GM19395 (cell line): ENCODE measurements around the gene STK25.

ENCODE experiments used
- ATAC-seq: cut with Tn5 transposase; IDR thresholded peaks from one replicate; pipeline ENCODE4 v1.9.1; 2021; ENCODE audit warnings: mild to moderate bottlenecking, moderate library complexity; ENCODE audit not compliant: unreplicated experiment

Gene STK25

DNA sequence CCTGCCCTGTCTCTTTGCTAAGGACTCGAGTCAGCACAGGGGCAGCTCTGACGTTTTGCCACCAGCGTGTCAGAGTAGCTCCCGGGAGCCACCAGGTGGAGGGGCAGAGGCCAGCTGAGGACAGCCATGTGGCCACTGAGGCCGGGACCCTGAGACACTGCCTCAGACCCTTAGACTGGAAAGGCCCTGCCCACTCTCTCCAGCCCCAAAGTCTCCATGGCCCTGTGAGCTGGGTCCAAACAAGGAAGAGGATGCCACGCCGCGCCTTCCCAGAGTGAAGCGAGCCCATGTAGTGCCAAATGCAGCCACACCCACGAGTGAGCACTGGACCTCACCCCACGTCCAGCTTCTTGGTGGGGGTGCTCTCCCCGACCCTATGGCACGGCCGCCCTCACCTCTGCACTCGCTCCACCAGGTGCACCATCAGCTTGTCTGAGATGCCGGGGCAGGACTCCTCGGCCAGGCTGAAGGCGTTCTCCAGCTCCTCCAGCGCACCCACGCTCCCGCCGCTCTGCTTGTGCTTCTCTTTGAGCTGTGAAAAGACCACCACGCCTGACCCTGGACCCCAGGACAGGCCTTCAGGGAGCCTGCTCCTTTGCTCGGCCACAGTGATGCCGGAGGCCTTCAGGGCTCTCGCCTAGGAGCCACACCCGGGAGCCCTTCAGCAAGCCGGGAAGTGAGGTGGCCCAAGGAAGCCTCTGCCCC is 12.2 kb downstream of the STK25 start:
- no peak for ATAC-seq

DNA sequence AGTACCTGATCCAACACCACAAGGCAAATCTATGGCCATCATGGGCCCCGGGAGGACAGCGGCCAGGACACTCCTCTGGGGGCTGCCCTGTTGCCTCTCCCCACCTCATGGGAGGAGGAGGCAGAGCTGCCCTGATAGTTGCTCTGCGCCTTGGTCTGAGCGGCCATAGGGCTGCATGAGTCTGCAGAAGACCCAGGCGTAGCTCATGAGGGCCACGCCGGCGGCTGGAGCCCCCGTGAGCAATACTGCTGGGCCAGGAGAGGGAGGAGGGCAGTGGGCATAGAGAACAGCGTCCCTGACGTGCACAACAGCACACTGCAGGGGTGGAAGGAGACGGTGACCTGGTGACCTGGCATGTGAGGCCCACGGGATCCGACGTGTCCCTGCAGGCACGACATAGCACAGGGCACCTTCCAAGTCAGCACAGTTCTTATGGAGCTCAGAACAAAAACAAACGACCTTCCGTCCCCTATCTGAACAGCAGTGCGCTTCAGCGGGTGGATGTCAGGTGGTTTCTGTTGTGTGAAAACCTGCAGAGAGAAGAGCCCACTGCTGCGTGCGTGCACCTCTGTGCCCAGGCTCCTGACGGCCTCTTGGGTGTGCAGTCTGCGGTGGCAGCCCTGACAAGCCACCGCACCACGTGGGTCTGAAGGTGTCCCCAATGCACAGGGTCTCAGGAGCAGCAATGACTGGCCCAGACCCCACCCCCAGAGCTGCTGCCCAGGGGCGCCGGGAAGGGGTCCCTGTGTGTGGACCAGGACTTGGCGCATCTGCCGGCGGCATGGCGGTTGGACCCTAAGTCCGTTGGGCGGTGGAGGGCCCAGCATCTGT is 13.0 kb downstream of the STK25 start:
- ATAC-seq, result no peak

DNA sequence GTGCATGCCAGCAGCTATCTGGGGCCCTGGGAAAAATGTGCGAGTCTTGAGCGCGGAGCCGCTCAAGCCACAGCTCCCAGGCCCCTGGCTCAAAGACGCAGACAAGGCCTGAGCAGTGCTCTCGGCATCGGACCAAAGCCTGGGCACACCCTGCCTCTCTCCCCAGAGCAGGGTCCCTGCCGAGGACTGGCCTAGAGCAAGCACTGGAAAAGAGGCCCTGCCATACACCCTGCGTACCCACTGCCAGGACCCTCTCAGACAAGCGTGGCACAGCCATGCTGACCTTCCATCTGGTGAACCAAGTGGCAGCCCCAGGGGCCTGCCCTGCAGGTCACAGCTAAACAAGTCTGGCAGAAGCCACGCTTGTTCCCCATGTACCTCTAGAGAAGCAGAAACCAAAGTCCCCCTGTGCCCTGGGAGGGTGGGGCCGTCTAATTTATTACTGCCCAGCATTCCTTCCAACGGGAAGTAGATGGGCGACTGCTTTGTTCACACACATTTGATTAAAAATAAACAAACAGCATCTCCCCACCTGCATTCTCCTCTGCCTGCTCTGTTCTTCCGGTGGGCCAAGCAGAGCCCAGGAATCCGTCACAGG is 14.0 kb downstream of the STK25 start:
- ATAC-seq, result no peak

DNA sequence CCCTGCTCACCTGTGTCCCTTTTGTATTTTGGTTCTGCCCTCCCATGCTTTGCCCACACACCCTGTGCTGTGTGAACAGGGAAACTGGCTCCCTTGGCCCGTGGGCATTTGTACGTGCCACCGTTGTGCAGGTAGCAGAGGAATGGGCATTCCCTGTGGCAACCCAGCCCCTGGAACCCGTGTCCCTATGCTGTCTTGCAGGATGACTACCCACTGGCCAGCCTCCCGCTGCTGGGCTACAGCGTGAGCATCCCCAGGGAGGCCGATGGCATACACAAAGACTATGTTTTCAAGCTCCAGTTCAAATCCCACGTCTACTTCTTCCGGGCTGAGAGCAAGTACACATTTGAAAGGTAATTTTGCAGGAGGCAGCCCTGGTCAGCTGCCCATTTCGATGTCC is 15.3 kb downstream of the STK25 start:
- ATAC-seq, result no peak

DNA sequence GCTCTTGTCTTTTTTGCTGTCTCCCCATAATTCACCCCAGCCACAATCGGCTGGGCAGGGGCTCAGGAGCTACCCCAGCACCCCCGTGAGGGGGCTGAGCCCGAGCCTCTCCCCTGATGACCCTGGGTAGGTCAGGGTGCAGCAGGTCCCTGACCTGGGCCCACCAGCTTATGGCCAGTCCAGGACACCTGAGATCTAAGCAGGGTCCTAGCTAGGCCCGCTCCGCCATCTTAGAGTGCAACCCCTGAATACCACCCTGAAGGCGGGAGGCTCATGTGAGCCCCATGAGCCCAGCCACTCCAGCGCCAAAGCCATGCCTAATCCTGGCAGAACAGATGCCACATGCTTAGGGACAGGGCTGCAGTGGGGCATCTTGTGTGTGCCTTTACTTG is 16.2 kb downstream of the STK25 start:
- ATAC-seq, result no peak

DNA sequence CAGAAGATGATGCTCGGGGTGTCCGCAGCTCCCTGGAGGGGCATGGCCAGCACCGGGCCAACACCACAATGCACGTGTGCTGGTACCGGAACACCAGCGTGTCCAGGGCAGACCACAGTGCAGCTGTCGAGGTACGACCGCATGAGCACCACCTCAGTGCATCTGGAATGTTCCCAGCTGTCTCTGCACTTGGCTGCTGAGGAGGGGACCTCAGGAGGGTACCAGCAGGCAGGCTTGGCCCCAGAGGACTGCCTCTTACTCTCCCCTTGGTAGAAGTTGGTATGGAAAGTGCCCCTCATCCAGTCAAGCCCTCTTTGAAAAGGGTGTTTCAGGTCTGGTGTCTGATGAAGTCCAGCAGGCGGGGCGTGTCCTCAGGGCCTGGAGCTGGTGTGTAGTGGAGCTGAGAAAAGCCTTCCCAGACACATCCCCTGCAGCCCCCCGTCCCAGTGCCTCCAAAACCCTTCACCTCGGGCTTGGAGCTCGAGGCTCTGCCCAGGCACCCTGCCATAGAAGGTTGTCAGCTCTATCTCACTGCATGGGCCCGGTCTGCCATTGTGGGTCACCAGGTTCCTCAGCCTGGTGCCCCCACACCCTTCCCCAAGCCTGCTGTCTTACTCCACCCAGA is 16.7 kb downstream of the STK25 start:
- ATAC-seq, result no peak

DNA sequence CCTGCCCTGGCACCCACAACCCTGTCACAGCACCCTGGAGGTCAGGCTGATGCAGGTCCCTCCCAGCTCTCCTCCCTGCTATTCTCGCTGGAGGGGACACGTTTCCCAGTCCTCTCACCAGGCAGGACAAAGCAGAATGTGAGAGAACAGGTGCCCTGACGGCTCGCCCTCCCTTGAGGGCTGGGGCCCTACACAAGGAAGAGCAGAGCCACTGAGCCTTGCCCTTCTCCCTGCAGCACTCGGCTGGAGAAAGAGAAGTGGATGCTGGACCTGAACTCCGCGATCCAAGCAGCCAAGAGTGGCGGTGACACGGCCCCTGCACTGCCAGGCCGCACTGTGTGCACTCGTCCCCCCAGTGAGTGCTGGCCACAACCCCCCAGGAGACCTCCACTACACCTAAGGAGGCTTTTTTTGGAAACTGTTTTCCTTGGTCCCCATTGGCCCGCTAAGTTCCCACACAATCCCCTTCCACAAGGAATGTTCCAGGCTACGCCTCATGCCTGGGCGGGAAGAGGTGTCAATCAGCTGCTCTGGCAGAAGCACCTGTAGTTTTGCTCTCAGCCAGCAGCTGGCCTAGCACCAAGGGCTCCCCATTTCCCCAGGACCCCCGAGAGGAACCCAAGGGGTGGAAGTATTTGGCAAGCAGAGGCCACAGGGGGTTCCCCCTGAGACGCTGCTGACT is 17.4 kb downstream of the STK25 start:
- ATAC-seq, result no peak

DNA sequence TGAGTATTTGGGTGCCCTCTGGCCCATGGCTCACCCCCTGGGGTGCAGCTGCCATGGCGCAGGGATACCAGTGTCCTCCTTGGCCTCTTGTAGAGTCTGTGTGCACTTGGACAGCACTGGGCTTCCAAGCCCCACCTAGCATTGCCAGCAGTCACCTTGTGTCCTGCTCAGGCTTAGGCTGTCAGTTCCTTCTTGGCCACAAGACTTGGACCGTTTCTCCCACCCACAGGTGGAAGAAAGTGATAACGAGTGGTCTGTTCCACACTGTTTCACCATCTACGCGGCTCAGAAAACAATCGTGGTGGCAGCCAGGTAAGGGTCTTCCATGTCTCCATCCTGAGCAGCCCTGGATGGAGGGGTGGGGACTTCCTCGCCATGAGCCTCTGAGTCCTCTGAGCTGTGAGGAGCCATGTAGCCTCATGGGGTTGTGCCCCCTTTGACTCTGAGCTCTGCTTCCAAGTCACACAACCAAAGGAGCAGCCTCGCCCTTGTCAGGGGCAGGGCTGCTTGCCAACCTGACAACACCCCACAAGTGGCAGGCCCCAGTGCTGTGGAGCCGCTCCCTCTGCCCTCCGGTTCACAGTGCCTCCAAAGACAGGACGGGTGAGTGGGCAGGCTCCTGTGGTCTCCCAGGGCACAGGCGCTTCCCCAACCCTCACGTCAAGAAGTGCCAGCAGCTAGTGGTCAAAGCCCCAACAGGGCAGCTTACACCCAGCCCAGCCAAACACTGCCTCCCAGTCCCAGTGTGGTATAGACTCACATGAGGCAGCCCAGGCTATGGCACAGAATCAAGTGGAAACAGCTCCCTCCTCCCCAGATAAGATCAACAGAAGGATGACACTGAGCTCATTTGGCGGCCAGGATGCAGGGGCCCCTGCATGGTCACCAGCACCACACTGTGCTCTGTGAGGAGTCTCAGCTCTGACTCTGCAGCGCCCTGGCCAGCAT is 18.4 kb downstream of the STK25 start:
- no peak for ATAC-seq

DNA sequence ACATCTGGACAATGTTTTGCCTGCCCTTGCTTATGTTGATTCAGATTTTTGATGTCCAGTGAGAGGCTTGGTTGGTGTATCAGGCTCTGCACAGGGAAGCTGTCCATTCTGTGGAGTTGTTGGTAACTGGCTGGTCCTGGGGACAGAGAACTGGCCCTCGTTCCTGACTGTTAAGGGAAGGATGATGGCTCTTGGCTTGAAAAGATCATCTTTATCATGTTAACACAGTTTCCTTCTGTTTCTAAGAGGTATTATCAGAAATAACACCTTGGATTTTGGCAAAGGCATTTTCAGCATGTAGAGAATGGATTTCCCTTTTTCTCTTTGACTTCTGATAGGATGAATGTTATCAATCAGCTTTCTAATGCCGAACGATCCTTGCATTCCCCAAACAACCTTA is 19.3 kb downstream of the STK25 start:
- ATAC-seq, result no peak

DNA sequence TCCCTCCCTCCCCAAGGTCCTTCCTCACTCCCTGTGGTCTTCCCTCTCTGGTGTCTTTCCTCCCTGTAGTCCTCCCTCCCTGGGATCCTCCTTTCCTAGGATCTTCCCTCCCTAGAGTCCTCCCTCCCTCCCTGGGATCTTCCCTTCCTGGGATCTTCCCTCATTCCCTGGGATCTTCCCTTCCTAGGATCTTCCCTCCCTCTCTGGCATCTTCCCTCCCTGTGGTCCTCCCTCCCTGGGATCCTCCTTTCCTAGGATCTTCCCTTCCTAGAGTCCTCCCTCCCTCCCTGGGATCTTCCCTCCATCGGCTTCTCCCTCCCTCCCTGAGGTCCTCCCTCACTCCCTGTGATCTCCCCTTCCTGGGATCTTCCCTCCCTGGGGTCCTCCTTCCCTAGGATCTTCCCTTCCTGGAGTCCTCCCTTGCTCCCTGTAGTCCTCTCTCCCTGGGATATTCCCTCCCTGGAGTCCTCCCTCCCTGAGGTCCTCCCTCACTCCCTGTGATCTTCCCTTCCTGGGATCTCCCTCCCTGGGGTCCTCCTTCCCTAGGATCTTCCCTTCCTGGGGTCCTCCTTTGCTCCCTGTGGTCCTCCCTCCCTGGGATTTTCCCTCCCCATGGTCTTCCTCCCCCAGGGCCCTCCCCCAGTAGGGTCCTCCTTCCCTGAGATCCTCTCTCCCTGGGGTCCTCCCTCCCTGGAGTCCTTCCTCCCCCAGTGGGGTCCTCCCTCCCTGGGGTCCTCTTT is 23.0 kb downstream of the STK25 start:
- no peak for ATAC-seq

DNA sequence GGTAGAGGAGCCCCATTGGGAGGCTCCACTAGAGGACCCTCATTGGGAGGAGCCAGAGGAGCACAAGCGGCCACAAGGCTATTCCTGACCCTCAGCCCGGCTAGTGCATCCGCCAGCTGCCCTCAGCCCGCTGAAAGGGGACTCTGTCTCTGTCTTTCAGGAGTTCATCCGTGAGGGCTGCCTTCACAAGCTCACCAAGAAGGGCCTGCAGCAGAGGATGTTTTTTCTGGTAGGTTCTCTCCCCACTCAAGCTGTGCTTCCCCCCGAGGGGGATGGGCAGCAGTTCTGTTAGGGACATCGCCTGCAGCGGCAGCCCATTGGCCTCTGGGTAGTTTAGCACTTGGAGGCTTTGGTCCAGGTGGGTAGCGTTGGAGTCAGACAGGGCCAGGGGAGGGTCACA is 25.1 kb downstream of the STK25 start:
- no peak for ATAC-seq

DNA sequence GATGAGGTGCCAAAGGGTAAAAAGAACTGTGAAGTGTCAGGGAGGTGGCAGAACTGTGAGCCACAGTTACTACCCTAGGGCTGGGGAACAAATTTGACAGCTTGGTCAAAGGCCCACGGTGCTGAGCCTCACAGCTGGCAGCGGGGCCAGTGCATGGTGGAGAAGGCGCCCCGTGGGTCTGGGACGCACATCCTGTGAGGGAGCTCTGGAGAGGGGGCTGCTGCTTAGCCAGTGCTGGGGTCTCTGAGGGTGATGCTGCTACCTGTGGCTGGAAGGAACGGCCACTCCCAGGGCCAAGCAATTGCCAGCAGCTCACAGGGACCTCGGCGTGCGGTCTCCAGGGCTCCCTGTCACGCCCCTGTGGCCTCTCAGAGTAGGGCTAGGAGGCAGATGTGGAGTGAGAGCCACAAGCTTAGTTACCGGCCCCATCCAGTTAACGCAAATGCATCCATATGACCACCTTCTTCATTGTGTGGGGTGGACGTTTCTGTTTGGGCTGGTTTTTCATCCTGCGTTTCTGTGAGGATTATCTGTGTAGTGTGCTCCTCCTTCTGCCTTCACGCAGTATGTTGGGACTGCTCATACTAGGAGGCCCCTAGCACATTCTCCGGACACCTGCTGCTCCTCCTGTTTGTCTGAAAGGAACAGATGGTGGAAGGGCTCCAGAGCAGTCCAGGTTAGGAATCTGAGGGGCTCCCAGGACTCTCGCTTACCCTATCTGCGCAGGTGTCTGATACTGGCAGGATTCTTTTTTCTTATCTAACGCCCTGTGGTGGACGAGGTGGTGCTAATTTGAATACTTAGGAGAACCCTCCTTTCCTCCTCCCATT is 26.0 kb downstream of the STK25 start:
- no peak for ATAC-seq

DNA sequence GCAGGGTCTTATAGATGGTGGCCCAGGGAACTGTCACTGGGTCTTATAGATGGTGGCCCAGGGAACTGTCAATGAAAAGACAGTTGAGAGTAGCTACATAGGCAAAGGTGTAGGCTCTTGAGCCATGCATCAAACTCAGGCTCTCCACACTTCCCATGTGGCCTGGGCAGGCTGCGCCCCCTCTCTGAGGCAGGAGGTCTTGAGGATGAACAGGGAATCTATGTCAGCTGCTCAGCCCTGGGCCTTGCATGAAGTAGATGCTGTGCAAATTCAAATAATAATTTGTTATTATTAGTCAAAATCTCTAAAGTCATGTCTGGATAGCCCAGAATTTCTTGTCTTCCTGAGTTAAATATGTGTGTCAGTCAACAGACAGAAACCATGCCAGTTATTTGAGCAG is 26.7 kb downstream of the STK25 start:
- no peak for ATAC-seq

DNA sequence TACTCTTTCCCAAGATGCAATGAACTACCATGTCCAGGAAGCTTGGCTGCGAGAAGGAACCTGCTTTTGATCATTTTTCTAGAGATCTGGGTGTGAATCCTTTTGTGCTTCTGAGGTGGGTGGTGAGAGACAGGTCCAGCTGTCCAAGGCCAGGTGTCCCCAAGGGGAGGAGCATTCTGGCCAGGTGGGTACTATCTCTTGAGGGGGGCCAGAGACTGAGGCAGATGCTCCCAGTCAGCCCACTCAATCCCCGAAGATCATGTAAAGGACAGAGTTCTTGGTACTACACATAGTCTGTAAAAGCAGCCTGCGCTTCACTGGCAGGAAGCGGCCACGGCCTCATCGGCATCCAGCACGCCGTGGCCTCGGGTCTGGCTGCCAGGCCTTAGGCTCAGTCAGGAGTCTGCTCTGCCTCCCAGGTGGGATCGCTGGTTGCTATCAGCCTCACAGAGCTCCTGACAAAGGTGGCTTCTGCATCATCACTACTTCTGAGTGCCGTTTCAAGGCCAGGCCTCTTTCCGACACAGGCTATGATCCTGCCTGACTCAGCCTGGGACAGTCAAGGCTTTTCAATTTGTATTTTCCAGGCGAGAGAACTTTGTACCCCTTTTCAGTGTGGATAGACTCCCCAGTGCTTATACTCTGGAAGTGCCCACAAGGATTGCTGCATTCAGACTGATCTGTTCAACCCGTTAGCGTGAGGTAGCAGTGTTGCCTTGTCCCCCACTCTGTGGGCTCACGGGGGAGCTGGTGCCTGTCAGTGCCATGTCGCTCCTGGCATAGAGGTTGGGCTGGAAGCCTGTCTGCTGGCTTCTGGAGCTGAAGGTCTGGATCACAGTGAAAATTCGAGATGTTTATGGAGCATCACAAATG is 29.1 kb downstream of the STK25 start:
- no peak for ATAC-seq

DNA sequence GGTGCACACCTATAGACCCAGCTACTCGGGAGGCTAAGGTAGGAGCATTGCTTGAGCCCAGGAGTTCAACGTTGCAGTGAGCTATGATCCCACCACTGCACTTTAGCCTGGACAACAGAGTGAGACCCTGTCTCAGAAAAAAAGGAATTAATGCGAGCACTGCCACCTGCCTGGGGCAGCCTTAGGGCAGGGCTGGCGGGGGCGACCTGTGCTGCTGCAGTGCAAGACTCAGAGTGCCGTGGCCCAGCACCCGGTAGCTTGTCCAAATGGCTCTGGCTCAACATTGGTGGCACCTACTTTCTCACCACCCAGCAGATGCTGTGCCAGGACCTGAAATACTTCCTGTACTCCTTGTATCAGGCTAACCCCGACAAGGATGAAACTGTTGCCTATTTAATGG is 30.2 kb downstream of the STK25 start:
- ATAC-seq, result no peak

DNA sequence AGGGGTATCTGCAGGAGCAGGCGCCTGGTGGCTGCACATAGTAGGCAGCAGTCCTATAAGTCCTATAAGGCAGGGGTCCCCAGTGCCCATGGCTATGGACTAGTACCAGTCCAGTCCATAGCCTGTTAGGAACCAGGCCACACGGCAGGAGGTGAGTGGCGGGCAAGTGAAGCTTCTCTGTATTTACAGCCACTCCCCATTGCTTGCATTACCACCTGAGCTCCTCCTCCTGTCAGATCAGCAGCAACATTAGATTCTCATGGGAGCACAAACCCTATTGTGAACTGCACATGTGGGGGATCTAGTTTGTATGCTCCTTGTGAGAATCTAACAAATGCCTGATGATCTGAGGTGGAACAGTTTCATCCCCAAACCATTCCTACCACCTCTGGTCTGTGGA is 33.1 kb downstream of the STK25 start:
- ATAC-seq, result no peak

DNA sequence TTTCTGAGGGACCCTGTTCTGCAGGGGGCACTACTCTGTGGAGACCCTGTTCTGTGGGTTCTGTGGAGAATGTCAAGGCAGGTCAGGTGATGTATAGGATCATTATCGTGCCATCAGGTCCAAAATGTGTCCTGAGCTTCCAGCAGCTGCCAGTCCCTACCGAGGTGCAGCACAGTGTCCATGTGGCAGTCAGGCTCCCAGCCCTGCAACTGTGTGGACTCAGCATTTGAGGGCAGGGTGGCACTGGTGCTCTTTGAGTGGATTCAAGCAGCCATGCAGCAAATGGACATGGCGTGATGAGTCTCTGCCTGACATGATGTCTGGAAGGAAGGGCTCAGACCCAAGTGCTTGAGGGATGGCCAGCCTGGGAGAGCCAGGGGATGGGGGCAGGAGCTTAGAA is 35.0 kb downstream of the STK25 start:
- no peak for ATAC-seq

DNA sequence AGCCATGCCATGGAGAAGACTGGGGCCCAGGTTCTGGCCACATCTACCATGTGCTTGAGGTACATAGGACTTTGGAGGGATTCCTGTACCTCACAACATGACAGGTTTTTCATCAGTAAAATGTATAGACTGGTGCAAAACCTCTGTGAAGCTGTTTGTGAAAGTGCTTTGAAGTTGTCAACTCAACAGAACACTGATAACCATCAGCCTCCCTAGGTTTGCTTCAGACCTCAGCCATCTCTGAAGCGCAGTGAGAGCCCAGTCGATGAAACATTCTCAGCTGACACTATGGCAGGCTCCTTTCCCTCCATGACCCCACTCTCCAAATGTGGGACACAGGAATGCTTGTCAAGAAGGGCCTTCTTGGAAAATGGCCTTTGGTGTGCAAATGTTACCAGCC is 38.6 kb downstream of the STK25 start:
- ATAC-seq, result no peak
